ENCODE measurements around the gene NOXO1.

The NOXO1 gene

DNA sequence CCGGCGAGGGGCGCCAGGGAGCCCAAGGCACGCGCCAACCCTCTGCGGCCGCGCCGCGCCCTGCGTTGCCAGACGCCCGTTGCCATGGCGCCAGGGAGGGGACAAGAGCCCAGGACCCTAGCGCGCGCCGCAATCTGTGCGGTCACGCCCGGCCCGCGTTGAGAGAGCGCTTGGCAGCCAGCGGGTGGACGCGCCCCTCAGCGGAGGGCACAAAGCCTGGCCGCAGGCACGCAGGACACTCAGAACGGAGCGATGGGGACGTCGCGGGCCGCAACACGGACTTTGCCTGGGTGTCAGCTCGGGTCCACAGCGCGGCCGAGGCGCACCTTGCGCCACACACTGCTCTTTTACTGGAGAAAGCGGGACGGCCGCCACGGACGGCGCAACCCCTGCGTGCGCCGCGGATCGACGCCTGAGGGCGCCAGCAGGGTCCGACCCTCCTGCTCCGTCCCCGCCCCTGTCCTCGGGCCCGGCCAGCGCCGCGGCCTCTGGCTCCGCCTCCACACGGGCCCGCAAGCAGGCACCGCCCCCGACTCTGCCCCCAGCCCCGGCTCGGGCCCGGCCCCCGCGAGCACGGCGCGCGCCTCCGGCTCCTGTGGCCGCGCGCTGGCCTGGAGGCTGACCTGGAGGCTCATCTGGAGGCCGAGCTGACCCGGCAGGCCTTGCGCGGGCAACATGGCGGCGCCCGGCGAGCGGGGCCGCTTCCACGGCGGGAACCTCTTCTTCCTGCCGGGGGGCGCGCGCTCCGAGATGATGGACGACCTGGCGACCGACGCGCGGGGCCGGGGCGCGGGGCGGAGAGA is 2.5 kb upstream of the NOXO1 start, which contains the start of gene GFER:
GFER (plus strand) TSS at position 650 of the 803 bp plus-strand sequence; CDS start at position 676, 26 bp downstream.
- H3K4me1 ChIP-seq (ENCODE audit: insufficient read depth, low read length), result peaks cover 24% of the 10 kb centered on the region
- peaks cover 21% of the 10 kb centered on the region for H3K36me3 ChIP-seq (ENCODE audit: insufficient read depth, low read length)
- TF ChIP-seq, protein P1, sequence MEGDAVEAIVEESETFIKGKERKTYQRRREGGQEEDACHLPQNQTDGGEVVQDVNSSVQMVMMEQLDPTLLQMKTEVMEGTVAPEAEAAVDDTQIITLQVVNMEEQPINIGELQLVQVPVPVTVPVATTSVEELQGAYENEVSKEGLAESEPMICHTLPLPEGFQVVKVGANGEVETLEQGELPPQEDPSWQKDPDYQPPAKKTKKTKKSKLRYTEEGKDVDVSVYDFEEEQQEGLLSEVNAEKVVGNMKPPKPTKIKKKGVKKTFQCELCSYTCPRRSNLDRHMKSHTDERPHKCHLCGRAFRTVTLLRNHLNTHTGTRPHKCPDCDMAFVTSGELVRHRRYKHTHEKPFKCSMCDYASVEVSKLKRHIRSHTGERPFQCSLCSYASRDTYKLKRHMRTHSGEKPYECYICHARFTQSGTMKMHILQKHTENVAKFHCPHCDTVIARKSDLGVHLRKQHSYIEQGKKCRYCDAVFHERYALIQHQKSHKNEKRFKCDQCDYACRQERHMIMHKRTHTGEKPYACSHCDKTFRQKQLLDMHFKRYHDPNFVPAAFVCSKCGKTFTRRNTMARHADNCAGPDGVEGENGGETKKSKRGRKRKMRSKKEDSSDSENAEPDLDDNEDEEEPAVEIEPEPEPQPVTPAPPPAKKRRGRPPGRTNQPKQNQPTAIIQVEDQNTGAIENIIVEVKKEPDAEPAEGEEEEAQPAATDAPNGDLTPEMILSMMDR (IDR thresholded peaks at IDR 0.05; ENCODE audit: borderline replicate concordance, extremely low read depth, low read length, poor library complexity, severe bottlenecking), result peak; percentile 49
- peak; percentile 66 for TF ChIP-seq EZH2 (IDR thresholded peaks at IDR 0.05; ENCODE audit: borderline replicate concordance, low read depth, low read length, severe bottlenecking)
- peak within 1 kb of the TSS; percentile 84 to 88 for H3K4me3 ChIP-seq (ENCODE audit: low read depth in 1 of 2, low read length in 2 of 2)
- H2AFZ ChIP-seq (ENCODE audit: low read depth, low read length), result peak within 1 kb of the TSS; percentile 99
- DNase-seq (peak; percentile 65), ATAC-seq (ENCODE audit: insufficient read depth, low read depth) (peak; percentile 71)
- peak within 1 kb of the TSS; percentile 75 for H3K27ac ChIP-seq (ENCODE audit: low read length)
- H3K79me2 ChIP-seq (ENCODE audit: insufficient read depth, low read length), result peaks cover 18% of the 10 kb centered on the region
- no peaks in the 10 kb centered on the region for H3K9me3 ChIP-seq (ENCODE audit: insufficient read depth, low read length, severe bottlenecking)
- H3K27me3 ChIP-seq (ENCODE audit: insufficient read depth, low read length, poor library complexity), result peaks cover 14% of the 10 kb centered on the region
- peak within 1 kb of the TSS; percentile 93 for H3K9ac ChIP-seq (ENCODE audit: low read depth, low read length)
- peaks cover 4% of the 10 kb centered on the region; the same call in 1 of the 2 replicates for H4K20me1 ChIP-seq (ENCODE audit: insufficient read depth, low read length)
- peak within 1 kb of the TSS; percentile 100 for H3K4me2 ChIP-seq (ENCODE audit: insufficient read depth, low read length)

DNA sequence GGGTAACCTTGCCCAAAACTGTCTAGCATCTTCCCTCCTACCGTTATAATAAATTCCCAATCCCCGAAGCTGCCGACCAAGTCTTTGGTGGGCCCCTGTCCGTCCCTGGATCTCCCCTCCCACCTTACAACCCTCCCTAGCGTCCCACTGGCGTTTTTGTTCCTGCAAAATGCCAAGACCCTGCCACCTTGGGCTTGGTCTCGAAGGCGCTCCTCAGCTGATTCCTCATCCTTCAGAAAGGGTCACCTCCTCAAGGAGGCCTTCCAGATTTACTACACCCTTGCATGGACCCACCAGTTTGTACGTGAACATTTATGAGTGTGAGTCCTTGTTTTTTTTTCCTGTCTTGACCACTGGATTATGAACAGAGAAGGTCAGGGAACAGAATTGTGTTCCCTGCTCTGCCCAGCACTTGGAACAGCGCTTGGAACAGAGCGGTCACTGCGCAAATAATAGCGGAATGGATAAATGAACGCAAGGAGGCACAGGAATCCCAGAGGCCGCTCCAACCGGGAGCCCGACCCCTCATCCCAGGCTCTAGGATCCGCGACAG is 1.8 kb upstream of the NOXO1 start:
- Histone ChIP-seq H3K4me2 (ENCODE audit: insufficient read depth, low read length) (peak overlapping the region; percentile 100), H3K79me2 (ENCODE audit: insufficient read depth, low read length) (peaks cover 18% of the 10 kb centered on the region), H3K9ac (ENCODE audit: low read depth, low read length) (peak overlapping the region; percentile 93), H4K20me1 (ENCODE audit: insufficient read depth, low read length) (peaks cover 4% of the 10 kb centered on the region; the same call in 1 of the 2 replicates), H3K4me1 (ENCODE audit: insufficient read depth, low read length) (peaks cover 24% of the 10 kb centered on the region), H3K36me3 (ENCODE audit: insufficient read depth, low read length) (peaks cover 28% of the 10 kb centered on the region), H3K27ac (ENCODE audit: low read length) (no peak overlapping the region; the same call in 1 of the 2 replicates), H2AFZ (ENCODE audit: low read depth, low read length) (peak overlapping the region; percentile 99), H3K4me3 (ENCODE audit: low read depth in 1 of 2, low read length in 2 of 2) (peak overlapping the region; percentile 84 to 88; a peak in 3 of 4 replicates), H3K9me3 (ENCODE audit: insufficient read depth, low read length, severe bottlenecking) (no peaks in the 10 kb centered on the region), H3K27me3 (ENCODE audit: insufficient read depth, low read length, poor library complexity) (peaks cover 14% of the 10 kb centered on the region)
- ATAC-seq (ENCODE audit: insufficient read depth, low read depth) (no peak), DNase-seq (no peak)
- peak; percentile 80 for TF ChIP-seq EZH2 (IDR thresholded peaks at IDR 0.05; ENCODE audit: borderline replicate concordance, low read depth, low read length, severe bottlenecking)
- TF ChIP-seq, protein P1 (IDR thresholded peaks at IDR 0.05; ENCODE audit: borderline replicate concordance, extremely low read depth, low read length, poor library complexity, severe bottlenecking), result no peak

DNA sequence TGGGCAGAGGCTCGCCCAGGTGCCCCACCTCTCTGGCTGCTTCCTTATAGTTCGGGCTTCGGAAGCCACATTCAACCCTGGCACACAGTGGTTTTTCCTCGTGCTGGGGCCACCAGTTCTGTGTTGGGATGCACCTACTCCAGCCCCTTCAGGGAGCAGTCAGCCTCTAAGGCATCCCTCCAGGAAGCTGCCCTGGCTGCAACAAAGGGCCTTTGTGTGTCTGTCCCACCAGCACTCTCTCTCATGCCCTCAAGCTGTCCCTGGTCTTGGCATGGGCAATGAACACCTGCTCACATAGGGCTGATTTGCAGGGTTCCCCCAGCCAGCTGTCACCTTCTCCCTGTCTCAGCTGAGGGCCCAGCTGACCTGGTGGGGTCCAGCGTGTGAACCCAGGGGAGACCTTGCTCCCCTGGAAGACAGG is 754 bp upstream of the NOXO1 start:
- Histone ChIP-seq H3K27ac (ENCODE audit: low read length) (no peak overlapping the region), H3K4me3 (ENCODE audit: low read depth in 1 of 2, low read length in 2 of 2) (no peak overlapping the region), H3K4me1 (ENCODE audit: insufficient read depth, low read length) (peaks cover 24% of the 10 kb centered on the region), H3K9ac (ENCODE audit: low read depth, low read length) (no peak overlapping the region), H3K4me2 (ENCODE audit: insufficient read depth, low read length) (no peak overlapping the region), H2AFZ (ENCODE audit: low read depth, low read length) (no peak overlapping the region), H3K79me2 (ENCODE audit: insufficient read depth, low read length) (peaks cover 18% of the 10 kb centered on the region), H4K20me1 (ENCODE audit: insufficient read depth, low read length) (peaks cover 4% of the 10 kb centered on the region; the same call in 1 of the 2 replicates), H3K36me3 (ENCODE audit: insufficient read depth, low read length) (peaks cover 38% of the 10 kb centered on the region), H3K27me3 (ENCODE audit: insufficient read depth, low read length, poor library complexity) (peaks cover 14% of the 10 kb centered on the region), H3K9me3 (ENCODE audit: insufficient read depth, low read length, severe bottlenecking) (no peaks in the 10 kb centered on the region)
- ATAC-seq (ENCODE audit: insufficient read depth, low read depth) (no peak), DNase-seq (no peak)
- TF ChIP-seq, protein P1 (IDR thresholded peaks at IDR 0.05; ENCODE audit: borderline replicate concordance, extremely low read depth, low read length, poor library complexity, severe bottlenecking), result no peak
- TF ChIP-seq EZH2 (IDR thresholded peaks at IDR 0.05; ENCODE audit: borderline replicate concordance, low read depth, low read length, severe bottlenecking), result no peak

Measured in DND-41 (cell line).